CD4-positive, alpha-beta T cell (primary cell): Measurements from ENCODE around the gene TRIM37. TPM values are rescaled to one million over a fixed set of nuclear protein-coding genes. Genes with fewer than 3 reads are reported as not detected.

Experiments
- ATAC-seq: fragments of 200-7000 bp; cut with Tn5 transposase; one replicate; pipeline ENCODE4 v1.10.0; 2022; ENCODE audit warnings: mild to moderate bottlenecking; ENCODE audit not compliant: poor library complexity
- CTCF ChIA-PET: fragments of 350-600 bp; sonication (Branson Sonifier 250); formaldehyde crosslinking; loops from one replicate; lab custom pipeline; 2021; ENCODE audit warnings: antibody characterized with exemption, inconsistent platforms; lab: Charles Lee
- POLR2A ChIA-PET: fragments of 350-600 bp; sonication (Branson Sonifier 250); formaldehyde crosslinking; loops from one replicate; lab custom pipeline; 2021; ENCODE audit warnings: antibody characterized with exemption, inconsistent platforms; lab: Charles Lee
- DNase-seq, 14 experiments: peaks; one replicate each; pipeline ENCODE4 v3.0.0-alpha.2; 2013 to 2020; ENCODE audit warnings: mixed read lengths in 2 of 14
- H3K27ac ChIP-seq, 2 donors: one replicate each; pipeline versions ENCODE4 v1.5.1 to v1.7.0; 2013; ENCODE audit warnings: low read length in 2 of 2, low read depth in 1 of 2, mild to moderate bottlenecking in 1 of 2
- H3K27me3 ChIP-seq, 2 experiments: 1 replicate in 1 of 2; 2 replicates in 1 of 2; pipeline versions ENCODE4 v1.6.1 to v1.7.0; 2013; ENCODE audit warnings: low read length in 2 of 2, control low read depth in 1 of 2, mild to moderate bottlenecking in 1 of 2, moderate library complexity in 1 of 2; ENCODE audit not compliant: insufficient read depth in 2 of 2, control insufficient read depth in 1 of 2
- H3K36me3 ChIP-seq: one replicate; pipeline ENCODE4 v1.6.1; 2013; ENCODE audit warnings: low read length, control low read depth; ENCODE audit not compliant: insufficient read depth
- H3K4me1 ChIP-seq: one replicate; pipeline ENCODE4 v1.6.1; 2013; ENCODE audit warnings: low read length, control low read depth; ENCODE audit not compliant: insufficient read depth
- H3K4me3 ChIP-seq: one replicate; pipeline ENCODE4 v1.5.1; 2013; ENCODE audit warnings: mild to moderate bottlenecking, low read length, moderate library complexity
- H3K9me3 ChIP-seq, 2 experiments: 1 replicate in 1 of 2; 2 replicates in 1 of 2; pipeline versions ENCODE4 v1.6.1 to v1.7.0; 2013; ENCODE audit warnings: low read length in 2 of 2, mild to moderate bottlenecking in 2 of 2, control low read depth in 1 of 2, moderate library complexity in 1 of 2; ENCODE audit not compliant: control insufficient read depth in 1 of 2, insufficient read depth in 1 of 2
- H3K27ac Mint-ChIP-seq: one replicate; pipeline ENCODE4 v1.8.0; 2020; ENCODE audit warnings: mixed read lengths
- H3K27me3 Mint-ChIP-seq: one replicate; pipeline ENCODE4 v1.8.0; 2021; ENCODE audit warnings: mixed read lengths
- H3K36me3 Mint-ChIP-seq: one replicate; pipeline ENCODE4 v1.8.0; 2021; ENCODE audit warnings: low read depth, mixed read lengths
- H3K4me1 Mint-ChIP-seq: one replicate; pipeline ENCODE4 v1.8.0; 2021; ENCODE audit warnings: low read depth, mixed read lengths
- H3K4me3 Mint-ChIP-seq: one replicate; pipeline ENCODE4 v1.8.0; 2020; ENCODE audit warnings: mild to moderate bottlenecking, mixed read lengths
- H3K9me3 Mint-ChIP-seq: one replicate; pipeline ENCODE4 v1.8.0; 2020; ENCODE audit warnings: mixed read lengths
- CTCF ChIP-seq: fragments of 200-600 bp; IDR thresholded peaks from one replicate; pipeline ENCODE4 v1.8.0; 2022; ENCODE audit warnings: antibody characterized with exemption, mild to moderate bottlenecking
- intact Hi-C, 2 experiments: fragments of 100-400 bp; cut with DNase I in 1 of 2; cut with micrococcal nuclease in 1 of 2; formaldehyde crosslinking; loops; one replicate each; pipeline versions ENCODE4 v1.15.1 to v1.9.0; 2023 to 2025; cut with DNase I, micrococcal nuclease
- total RNA-seq, 174 experiments: library from RNA in 2 of 174; stranded (reverse) in 2 of 174; gene quantifications; one replicate each; pipeline ENCODE4 v1.2.3 and lab custom pipeline; 2021 to 2026

The TRIM37 gene
- total RNA-seq, 2 experiments from 2014 or later = 16.8 to 18.0 TPM

- Histone ChIP-seq H3K9me3 (no peaks in the 10 kb centered on the region), H3K36me3 (peaks cover 58% of the 10 kb centered on the region), H3K4me1 (no peaks in the 10 kb centered on the region), H3K27ac (no peak overlapping the region), H3K27me3 (no peaks in the 10 kb centered on the region), H3K4me3 (no peak overlapping the region)
- no peak for DNase-seq
- H3K9me3 Mint-ChIP-seq = no peaks in the 10 kb centered on the region
- no peak overlapping the region for H3K4me3 Mint-ChIP-seq
- POLR2A ChIA-PET = no interaction called here
- H3K27ac Mint-ChIP-seq = no peak overlapping the region
- peaks cover 67% of the 10 kb centered on the region for H3K36me3 Mint-ChIP-seq
- no peaks in the 10 kb centered on the region for H3K27me3 Mint-ChIP-seq
- CTCF ChIA-PET = interaction anchor here (0.7 kb wide), 1 partner anchor 176 kb away, joined by 3 read pairs; no protein-coding TSS in a partner anchor
- ATAC-seq = no peak
- H3K4me1 Mint-ChIP-seq = no peaks in the 10 kb centered on the region
- intact Hi-C loops = no loop called here
- no peak for TF ChIP-seq CTCF
These were observed 60.5 kb downstream of the TRIM37 start for GRCh38 chr17:59046192-59046591.

GRCh38 chr17:59038734-59039133, 67.9 kb downstream of the TRIM37 start:
- no peaks in the 10 kb centered on the region for H3K4me1 Mint-ChIP-seq
- ChIA-PET CTCF (no interaction called here), POLR2A (no interaction called here)

GRCh38 chr17:59037960-59038359, 68.7 kb downstream of the TRIM37 start:
- no peak for TF ChIP-seq CTCF
- Mint-ChIP-seq H3K9me3 (no peaks in the 10 kb centered on the region), H3K4me3 (no peak overlapping the region), H3K27me3 (no peaks in the 10 kb centered on the region), H3K36me3 (peaks cover 74% of the 10 kb centered on the region), H3K27ac (no peak overlapping the region), H3K4me1 (no peaks in the 10 kb centered on the region)
- CTCF ChIA-PET = no interaction called here
- H3K27me3 ChIP-seq = no peaks in the 10 kb centered on the region
- intact Hi-C loops = no loop called here
- no peak overlapping the region for H3K27ac ChIP-seq
- ATAC-seq = no peak
- H3K4me1 ChIP-seq = no peaks in the 10 kb centered on the region
- no peaks in the 10 kb centered on the region for H3K9me3 ChIP-seq
- POLR2A ChIA-PET = no interaction called here
- peaks cover 51% of the 10 kb centered on the region for H3K36me3 ChIP-seq
- H3K4me3 ChIP-seq = no peak overlapping the region
- DNase-seq = no peak

More at GRCh38 chr17:59038734-59039133, 67.9 kb downstream of the TRIM37 start:
- Mint-ChIP-seq H3K36me3 (peaks cover 77% of the 10 kb centered on the region), H3K27ac (no peak overlapping the region), H3K4me3 (no peak overlapping the region), H3K27me3 (no peaks in the 10 kb centered on the region), H3K9me3 (no peaks in the 10 kb centered on the region)
- Histone ChIP-seq H3K36me3 (peaks cover 58% of the 10 kb centered on the region), H3K4me1 (no peaks in the 10 kb centered on the region), H3K27ac (no peak overlapping the region), H3K27me3 (no peaks in the 10 kb centered on the region), H3K9me3 (no peaks in the 10 kb centered on the region), H3K4me3 (no peak overlapping the region)
- intact Hi-C loops = no loop called here
- TF ChIP-seq CTCF = no peak
- no peak for ATAC-seq
- DNase-seq = no peak
